Endodermal cell (in vitro differentiated cells): ENCODE results near the gene ZC3H4. TPM values are rescaled to one million over a fixed set of nuclear protein-coding genes. Genes with fewer than 3 reads are reported as not detected.

ENCODE experiments used
- DNase-seq: peaks from one replicate; pipeline ENCODE4 v3.0.0-alpha.2; 2017
- H3K27ac ChIP-seq: 2 replicates; pipeline ENCODE4 v1.5.1; 2013; ENCODE audit warnings: mild to moderate bottlenecking, low read depth, low read length, moderate library complexity
- H3K27me3 ChIP-seq: 2 replicates; pipeline ENCODE4 v1.6.1; 2013; ENCODE audit warnings: mild to moderate bottlenecking, low read length, moderate library complexity; ENCODE audit not compliant: insufficient read depth, control insufficient read depth, poor library complexity, severe bottlenecking
- H3K36me3 ChIP-seq: 2 replicates; pipeline ENCODE4 v1.7.0; 2013; ENCODE audit warnings: mild to moderate bottlenecking, low read length, moderate library complexity; ENCODE audit not compliant: control insufficient read depth, insufficient read depth
- H3K4me1 ChIP-seq: one replicate; pipeline ENCODE4 v1.7.0; 2013; ENCODE audit warnings: low read length; ENCODE audit not compliant: control insufficient read depth, insufficient read depth
- H3K4me3 ChIP-seq: 2 replicates; pipeline ENCODE4 v1.5.1; 2013; ENCODE audit warnings: mild to moderate bottlenecking, low read length, moderate library complexity
- H3K9ac ChIP-seq: 2 replicates; pipeline ENCODE4 v1.6.1; 2013; ENCODE audit warnings: mild to moderate bottlenecking, low read length, moderate library complexity; ENCODE audit not compliant: poor library complexity, severe bottlenecking; ENCODE audit errors: extremely low read depth
- H3K9me3 ChIP-seq: 2 replicates; pipeline ENCODE4 v1.6.1; 2013; ENCODE audit warnings: mild to moderate bottlenecking, low read length, moderate library complexity; ENCODE audit not compliant: control insufficient read depth
- H3K27ac Mint-ChIP-seq: 2 replicates; pipeline ENCODE4 v1.8.0; 2020; ENCODE audit warnings: mixed read lengths
- H3K27me3 Mint-ChIP-seq: 2 replicates; pipeline ENCODE4 v1.8.0; 2021; ENCODE audit warnings: mild to moderate bottlenecking, mixed read lengths; ENCODE audit not compliant: insufficient read depth
- H3K36me3 Mint-ChIP-seq: 2 replicates; pipeline ENCODE4 v1.8.0; 2020; ENCODE audit warnings: low read depth, mixed read lengths
- H3K4me1 Mint-ChIP-seq: 2 replicates; pipeline ENCODE4 v1.8.0; 2020; ENCODE audit warnings: mixed read lengths
- H3K4me3 Mint-ChIP-seq: 2 replicates; pipeline ENCODE4 v1.8.0; 2020; ENCODE audit warnings: mild to moderate bottlenecking, moderate library complexity, mixed read lengths
- H3K9me3 Mint-ChIP-seq: 2 replicates; pipeline ENCODE4 v1.8.0; 2020; ENCODE audit warnings: mild to moderate bottlenecking, mixed read lengths
- WGBS, 2 experiments: methylation state at CpG; one replicate each; pipeline versions ENCODE4 v1.1.5 to v1.1.7; 2013; ENCODE audit warnings: missing lambda C conversion rate in 2 of 2, mixed read lengths in 1 of 2; ENCODE audit not compliant: insufficient coverage in 1 of 2, insufficient read length in 1 of 2; 5-methylcytosine and 5-hydroxymethylcytosine counted together
- total RNA-seq, 2 donors: library from RNA; stranded (reverse); fragmentation: NEBNext Ultra II Directional in 1 of 2; extraction: Animal tissue kit (Norgen Biotek cat#: 25700) in 1 of 2; gene quantifications; 2 replicates in 1 of 2; 3 replicates in 1 of 2; pipeline ENCODE4 v1.2.1, GENCODE V29; 2021
- TF ChIP-seq, protein P1 (sequence below): fragments of 200-600 bp; sonication (generic); conservative IDR thresholded peaks from 2 replicates; pipeline ENCODE4 v1.5.0; 2021; ENCODE audit warnings: antibody characterized with exemption, mild to moderate bottlenecking

Gene ZC3H4
- total RNA-seq, 2 donors from 2014 or later: 64.9 to 82.5 TPM

DNA sequence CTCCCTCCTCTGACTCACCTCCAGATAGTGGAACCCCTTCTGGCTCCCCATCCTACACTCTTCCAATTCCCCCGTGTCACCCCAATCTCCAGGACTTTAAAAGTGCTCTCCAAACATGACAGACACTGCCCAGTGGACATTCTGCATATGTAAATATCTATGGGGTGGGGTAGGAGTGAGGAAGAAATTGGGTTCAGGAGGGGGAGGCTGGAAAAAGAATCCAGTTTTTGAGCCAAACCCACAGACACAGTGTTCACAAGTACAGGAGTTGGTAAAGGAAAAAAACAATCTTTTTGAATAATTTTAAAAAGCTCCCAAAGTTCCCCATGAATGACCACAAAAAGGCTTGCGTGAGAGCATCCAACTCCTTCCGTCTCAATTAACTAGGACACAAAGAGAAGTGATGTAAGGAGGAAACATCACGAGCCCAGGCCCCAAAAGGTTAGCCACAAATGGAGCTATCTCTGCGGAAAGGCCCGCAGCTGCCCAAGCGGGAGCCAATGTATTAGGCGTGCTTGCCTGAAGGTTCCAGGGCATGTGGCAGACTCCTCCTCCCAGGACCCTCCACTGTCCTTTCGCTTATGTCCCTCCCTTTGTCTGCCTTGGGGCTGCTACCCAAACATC is 18.0 kb downstream of the ZC3H4 start:
- Mint-ChIP-seq H3K9me3 (no peaks in the 10 kb centered on the region), H3K27me3 (no peaks in the 10 kb centered on the region), H3K36me3 (peaks cover 42% of the 10 kb centered on the region), H3K27ac (peak overlapping the region; percentile 84), H3K4me1 (peaks cover 19% of the 10 kb centered on the region), H3K4me3 (no peak overlapping the region)
- H3K27me3 ChIP-seq: no peaks in the 10 kb centered on the region
- no peak overlapping the region for H3K4me3 ChIP-seq
- 93 to 96% methylated on average over 8 to 9 of the region's 9 CpGs for WGBS, 2 experiments
- DNase-seq: peak; percentile 42
- H3K4me1 ChIP-seq: no peaks in the 10 kb centered on the region
- no peaks in the 10 kb centered on the region for H3K9me3 ChIP-seq
- H3K36me3 ChIP-seq: peaks cover 57% of the 10 kb centered on the region
- peak overlapping the region; percentile 38 for H3K27ac ChIP-seq
- TF ChIP-seq, protein P1, sequence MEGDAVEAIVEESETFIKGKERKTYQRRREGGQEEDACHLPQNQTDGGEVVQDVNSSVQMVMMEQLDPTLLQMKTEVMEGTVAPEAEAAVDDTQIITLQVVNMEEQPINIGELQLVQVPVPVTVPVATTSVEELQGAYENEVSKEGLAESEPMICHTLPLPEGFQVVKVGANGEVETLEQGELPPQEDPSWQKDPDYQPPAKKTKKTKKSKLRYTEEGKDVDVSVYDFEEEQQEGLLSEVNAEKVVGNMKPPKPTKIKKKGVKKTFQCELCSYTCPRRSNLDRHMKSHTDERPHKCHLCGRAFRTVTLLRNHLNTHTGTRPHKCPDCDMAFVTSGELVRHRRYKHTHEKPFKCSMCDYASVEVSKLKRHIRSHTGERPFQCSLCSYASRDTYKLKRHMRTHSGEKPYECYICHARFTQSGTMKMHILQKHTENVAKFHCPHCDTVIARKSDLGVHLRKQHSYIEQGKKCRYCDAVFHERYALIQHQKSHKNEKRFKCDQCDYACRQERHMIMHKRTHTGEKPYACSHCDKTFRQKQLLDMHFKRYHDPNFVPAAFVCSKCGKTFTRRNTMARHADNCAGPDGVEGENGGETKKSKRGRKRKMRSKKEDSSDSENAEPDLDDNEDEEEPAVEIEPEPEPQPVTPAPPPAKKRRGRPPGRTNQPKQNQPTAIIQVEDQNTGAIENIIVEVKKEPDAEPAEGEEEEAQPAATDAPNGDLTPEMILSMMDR: no peak
- H3K9ac ChIP-seq: no peak overlapping the region

DNA sequence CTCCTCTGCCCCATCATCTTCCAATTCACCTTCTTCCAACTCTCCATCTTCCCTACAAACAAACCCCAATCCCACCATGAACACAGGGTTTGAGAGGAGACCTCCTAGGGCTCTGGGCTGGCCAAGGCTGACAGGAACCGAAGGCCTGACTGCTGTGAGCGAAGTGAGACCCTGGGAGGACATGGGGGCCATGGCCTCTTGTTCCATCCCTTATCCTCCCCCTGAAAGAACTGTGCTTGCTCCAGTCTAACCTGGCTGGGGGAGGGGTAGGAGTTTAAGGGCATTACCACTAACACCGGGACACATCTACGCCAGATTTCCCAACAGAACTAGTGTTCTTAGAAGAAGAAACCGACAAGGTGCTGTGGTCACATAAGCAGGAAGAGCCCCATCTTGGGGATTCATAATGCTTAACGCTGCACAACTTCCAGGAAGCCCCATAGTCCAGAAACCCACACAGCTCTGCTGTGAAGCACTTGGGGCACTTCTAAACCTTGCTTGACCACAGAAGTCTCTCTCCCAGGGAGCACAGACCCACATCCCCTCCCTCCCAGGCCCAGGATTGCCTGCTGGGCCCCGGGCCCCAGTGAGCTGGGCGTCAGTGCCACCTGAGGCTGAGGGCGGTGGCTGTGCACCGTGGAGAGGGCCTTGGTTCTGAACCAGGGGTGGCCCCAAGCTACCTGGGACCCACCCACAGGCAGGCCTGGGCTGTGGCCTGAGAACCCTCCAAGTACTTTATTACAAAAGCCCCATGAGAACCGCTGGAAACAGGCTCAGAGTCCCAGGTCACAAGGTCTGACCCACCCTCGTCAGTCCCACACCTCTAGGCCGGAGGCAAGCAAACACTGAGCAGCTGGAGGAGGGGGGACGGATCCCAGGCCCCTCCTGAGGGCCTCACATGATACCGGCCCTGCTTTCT is 18.8 kb downstream of the ZC3H4 start:
- peaks cover 19% of the 10 kb centered on the region for H3K4me1 Mint-ChIP-seq
- peaks cover 58% of the 10 kb centered on the region for H3K36me3 ChIP-seq
- no peak overlapping the region for H3K4me3 Mint-ChIP-seq
- no peaks in the 10 kb centered on the region for H3K9me3 Mint-ChIP-seq
- peak; percentile 34 for DNase-seq
- no peaks in the 10 kb centered on the region for H3K27me3 Mint-ChIP-seq
- H3K9me3 ChIP-seq: no peaks in the 10 kb centered on the region
- H3K4me3 ChIP-seq: no peak overlapping the region
- no peaks in the 10 kb centered on the region for H3K4me1 ChIP-seq
- no peak overlapping the region for H3K9ac ChIP-seq
- H3K27me3 ChIP-seq: no peaks in the 10 kb centered on the region
- WGBS, 2 experiments: 93 to 95% methylated on average over 6 to 15 of the region's 15 CpGs
- peak overlapping the region; percentile 18 for H3K27ac Mint-ChIP-seq
- H3K27ac ChIP-seq: peak overlapping the region; percentile 24
- TF ChIP-seq, protein P1: no peak
- peaks cover 44% of the 10 kb centered on the region for H3K36me3 Mint-ChIP-seq

GRCh38 chr19:47093841-47094240 is 19.7 kb downstream of the ZC3H4 start:
- 89 to 95% methylated on average over 10 of the region's 10 CpGs for WGBS, 2 experiments
- Histone ChIP-seq H3K27ac (no peak overlapping the region), H3K4me3 (no peak overlapping the region), H3K9ac (no peak overlapping the region), H3K27me3 (no peaks in the 10 kb centered on the region), H3K36me3 (peaks cover 61% of the 10 kb centered on the region), H3K9me3 (no peaks in the 10 kb centered on the region), H3K4me1 (no peaks in the 10 kb centered on the region)
- no peak overlapping the region for H3K27ac Mint-ChIP-seq
- H3K9me3 Mint-ChIP-seq: no peaks in the 10 kb centered on the region
- DNase-seq: no peak
- H3K4me3 Mint-ChIP-seq: no peak overlapping the region
- peaks cover 14% of the 10 kb centered on the region for H3K4me1 Mint-ChIP-seq
- TF ChIP-seq, protein P1: no peak
- H3K36me3 Mint-ChIP-seq: peaks cover 53% of the 10 kb centered on the region
- no peaks in the 10 kb centered on the region for H3K27me3 Mint-ChIP-seq
